ENCODE measurements around the gene GRHL1.

Gene GRHL1

DNA sequence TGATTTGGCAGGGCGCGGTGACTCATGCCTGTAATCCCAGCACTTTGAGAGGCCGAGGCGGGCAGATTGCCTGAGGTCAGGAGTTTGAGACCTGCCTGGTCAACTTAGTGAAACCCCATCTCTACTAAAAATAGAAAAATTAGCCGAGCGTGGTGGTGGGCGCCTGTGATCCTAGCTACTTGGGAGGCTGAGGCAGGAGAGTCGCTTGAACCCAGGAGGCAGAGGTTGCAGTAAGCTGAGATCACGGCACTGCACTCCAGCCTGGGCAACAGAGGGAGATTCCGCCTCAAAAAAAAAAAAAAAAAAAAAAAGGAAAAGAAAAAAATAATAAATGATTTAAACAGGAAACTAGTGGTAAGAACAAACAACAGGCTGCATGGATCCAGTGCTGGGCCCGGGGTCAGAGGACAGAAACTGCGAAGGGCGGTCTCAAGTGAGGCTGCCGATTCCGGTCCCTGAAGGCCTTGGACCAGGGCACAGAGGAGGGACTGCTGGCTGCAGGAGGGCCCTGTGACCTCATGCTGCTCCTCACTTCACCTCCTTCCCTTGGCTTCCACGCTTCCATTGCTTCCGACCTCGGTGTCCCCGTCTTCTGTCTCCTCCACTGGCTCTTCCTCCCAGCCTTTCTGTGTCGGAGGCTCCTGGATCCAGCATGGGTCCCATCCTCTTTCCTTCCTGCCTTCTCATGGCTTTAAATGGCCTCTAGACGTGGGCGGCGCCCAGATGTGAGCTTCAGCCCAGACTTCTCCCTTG, 2.1 kb upstream of the GRHL1 start:
- no peak for DNase-seq

DNA sequence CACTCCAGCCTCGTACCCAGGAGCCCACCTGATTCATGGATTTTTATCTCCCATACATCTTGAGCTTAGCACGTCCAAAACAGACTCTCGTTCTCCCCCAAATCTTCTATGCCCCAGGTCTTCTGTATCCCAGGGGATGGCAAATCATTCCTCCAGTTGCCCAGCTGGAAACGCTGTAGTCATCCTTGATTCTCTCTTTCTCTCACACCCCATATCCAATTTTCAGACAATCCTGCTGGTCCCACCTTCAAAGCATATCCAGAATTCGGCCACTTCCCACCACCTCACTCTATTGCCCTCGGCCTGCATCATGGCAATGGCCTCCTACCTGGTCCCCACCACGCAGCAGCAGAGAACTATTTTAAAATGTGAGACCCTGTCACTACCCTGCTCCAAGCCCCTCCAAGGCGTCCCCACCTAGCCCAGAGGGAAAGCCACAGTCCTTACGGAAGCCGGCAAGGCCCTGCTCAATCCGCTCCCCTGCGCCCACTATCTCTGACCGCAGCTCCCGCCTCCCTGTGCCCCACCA, 1.4 kb upstream of the GRHL1 start:
- no peak for DNase-seq

DNA sequence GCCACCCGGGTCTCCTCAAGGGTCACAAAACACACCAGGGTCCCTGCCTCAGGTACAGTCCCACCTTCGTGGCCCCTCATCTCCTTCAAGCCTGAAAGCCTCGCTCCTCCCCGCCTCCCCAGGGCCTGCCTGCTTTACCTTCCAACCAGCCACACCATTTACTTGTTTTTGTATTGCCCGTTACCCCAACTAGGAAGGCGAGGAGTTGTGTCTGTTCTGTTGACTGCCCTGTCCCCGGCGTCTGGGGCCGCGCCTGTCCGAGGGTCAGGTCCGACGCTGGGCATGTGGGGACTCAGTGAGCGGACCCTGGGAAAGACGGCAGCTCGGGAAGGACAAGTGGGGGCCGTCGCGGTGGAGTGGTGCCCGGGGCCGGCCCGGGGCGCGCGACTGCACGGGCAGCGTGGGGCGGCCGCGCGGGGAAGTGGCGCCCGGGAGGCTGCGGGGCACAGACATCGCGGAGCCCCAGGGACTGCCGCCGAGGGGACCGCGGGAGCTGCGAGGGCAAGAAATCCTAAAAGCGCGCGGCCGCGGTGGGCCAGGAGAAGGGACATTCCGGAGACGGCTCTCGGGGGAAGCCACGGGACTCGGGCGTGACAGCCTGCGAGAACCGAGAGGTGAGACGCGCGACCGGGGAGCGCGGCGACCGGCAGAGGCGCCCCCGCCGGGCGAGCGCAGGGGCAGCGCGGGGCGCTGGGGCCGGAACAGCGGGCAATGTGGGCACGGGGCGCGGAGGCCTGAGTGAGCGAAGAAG, 797 bp upstream of the GRHL1 start:
- DNase-seq: no peak

DNA sequence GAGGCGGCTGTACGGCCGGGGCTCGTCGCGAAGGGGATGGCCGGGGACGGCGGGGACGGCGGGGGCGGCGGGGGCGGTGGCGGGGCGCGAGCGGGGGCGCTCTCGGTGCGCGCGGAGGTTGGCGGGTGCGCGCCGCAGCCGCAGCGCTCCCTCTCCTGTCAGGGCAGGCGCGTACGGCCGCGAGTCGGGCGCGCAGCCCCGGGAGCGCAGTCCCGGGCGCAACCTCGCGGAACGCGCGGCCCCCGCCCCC, 296 bp upstream of the GRHL1 start:
- no peak for DNase-seq

DNA sequence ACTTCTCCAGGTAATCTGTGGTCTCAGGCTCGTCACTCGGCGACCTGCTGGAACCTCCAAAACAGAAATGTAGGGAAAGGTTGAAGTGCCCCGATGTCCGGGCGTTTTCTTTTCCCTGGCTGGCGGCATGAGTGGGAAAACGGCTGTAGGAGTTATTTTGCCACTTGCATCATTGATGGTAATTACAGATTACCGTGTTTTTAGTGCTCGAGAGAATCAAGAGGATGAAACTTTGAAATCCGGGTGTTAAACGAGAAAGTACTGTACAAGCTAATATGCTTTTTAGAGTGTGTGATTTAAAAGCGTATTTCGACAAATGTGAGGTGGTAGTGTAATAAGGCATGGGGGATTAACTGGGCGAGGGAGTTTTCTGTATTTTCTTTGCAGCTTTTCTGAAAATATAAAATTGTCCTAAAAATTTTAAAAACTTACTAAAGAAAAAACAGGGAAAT, 819 bp downstream of the GRHL1 start:
- no peak for DNase-seq

DNA sequence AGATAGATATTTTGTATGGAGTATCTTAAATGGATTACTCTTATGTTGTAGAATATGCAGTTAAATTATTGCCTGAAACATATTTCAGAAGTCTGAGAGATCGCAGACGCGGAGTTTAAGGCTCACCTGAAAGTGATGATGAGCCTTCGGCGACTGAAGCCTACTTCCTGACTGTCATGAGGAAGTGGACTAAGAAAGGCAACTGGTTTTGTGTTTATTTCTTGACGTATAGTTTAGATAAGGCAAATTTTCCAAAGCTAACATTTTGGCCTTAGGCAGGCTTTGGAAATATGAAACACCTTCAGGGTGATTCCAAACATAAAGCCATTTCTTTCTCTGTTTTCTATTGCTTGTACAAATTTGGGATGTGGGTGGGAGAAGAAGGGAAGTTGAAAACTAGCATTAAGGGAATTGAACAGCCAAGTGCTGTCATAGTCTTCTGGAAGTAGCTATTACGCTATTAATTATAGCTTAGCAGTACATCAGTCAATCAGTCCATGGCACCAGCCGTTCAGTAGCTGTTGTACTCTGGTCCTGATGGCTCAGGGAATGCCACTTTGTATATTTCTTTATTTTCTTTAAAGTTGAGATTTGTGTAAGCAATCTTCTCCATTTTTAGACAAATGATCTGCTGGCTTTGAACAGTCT, 1.5 kb downstream of the GRHL1 start:
- no peak for DNase-seq

DNA sequence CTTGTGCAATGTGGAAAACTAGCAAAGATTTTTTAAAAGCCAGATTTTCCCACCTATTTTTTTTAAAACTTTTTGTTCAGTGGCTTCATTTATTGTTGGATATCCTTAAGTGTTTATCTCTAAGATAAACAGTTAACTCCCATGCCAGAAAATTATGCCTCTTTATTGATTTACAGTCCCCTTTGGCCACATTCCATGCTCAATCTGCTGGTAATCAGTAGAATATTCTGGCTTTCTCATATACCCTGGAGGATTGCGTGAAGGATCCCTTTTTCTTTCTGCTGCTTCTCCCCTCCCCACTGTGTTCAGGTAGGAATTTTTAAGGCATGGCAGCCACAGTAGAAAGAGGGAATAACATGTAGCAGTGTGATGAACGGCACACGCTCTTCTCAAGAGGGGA, 2.6 kb downstream of the GRHL1 start:
- DNase-seq: no peak

DNA sequence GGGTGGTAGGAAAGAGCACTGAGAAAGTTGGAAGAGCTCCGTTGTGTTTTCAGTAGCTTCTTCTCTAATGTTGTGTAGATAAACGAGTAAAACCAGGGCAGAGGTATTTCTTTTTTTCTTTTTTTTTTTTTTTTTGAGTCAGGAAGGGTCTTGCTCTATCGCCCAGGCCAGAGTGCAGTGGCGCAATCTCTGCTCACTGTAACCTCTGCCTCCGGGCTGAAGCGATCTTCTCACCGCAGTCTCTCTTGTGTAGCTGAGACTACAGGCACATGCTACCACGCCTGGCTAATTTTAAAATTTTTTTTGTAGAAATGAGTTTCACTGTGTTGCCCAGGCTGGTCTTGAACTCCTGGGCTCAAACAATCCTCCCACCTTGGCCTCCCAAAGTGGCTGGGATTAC, 6.6 kb downstream of the GRHL1 start:
- DNase-seq: no peak

DNA sequence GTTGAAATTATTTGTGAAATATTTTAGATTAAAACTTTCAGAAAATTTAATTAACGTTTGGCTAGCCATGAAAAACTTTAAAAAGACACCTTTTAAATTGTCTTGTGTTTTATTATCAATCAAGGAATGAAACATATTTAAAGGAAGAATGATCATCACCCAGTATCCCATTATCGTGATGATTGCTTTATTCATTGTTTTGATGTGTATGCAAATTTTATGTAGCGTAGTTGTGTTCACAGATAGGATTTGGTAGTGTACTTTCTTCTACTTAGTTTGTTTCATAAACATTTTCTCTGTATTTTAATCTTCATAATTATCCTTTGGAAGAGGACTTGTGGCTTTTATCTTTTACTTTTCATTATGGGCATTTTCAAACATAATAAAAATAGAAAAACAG, 7.8 kb downstream of the GRHL1 start:
- no peak for DNase-seq

DNA sequence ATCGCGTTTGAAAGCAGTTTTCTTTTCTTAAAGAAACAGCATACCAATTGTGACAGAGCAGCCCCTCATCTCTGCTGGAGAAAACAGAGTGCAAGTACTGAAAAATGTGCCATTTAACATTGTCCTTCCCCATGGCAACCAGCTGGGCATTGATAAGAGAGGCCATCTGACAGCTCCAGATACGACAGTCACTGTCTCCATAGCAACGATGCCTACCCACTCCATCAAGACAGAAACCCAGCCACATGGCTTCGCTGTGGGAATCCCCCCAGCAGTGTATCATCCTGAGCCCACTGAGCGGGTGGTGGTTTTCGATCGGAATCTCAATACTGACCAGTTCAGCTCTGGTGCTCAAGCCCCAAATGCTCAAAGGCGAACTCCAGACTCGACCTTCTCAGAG, 9.5 kb downstream of the GRHL1 start:
- DNase-seq: no peak

DNA sequence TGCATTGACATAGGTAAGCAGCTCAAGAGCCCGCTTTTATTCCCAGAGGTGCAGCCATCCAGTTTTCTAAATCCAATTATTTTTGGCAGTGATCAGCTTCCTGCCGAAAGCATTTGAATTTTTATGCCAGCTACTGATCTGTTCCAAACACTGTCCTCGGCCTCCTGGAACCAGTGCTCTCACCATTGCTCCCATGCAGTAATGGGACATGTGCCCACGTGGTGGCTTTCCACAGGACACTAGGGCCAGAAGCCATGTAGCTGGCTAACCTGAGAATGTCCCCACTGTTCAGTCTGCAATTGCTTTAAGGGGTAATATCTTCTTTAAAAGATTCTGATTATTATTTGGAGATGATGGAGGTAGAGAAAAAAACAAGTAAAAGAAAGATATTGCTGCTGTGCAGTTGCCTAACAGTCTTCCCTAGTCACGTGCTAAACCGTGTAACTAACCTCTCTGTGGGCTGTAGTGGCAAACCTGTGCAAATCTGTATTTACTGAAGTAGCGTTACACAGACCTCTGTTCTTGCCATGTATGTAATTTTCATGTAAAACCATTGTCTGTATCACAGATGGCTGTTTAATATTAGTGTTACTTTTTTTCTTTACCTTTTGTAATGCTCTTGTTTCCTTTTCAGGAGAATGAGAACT, 13.0 kb downstream of the GRHL1 start:
- DNase-seq: no peak

DNA sequence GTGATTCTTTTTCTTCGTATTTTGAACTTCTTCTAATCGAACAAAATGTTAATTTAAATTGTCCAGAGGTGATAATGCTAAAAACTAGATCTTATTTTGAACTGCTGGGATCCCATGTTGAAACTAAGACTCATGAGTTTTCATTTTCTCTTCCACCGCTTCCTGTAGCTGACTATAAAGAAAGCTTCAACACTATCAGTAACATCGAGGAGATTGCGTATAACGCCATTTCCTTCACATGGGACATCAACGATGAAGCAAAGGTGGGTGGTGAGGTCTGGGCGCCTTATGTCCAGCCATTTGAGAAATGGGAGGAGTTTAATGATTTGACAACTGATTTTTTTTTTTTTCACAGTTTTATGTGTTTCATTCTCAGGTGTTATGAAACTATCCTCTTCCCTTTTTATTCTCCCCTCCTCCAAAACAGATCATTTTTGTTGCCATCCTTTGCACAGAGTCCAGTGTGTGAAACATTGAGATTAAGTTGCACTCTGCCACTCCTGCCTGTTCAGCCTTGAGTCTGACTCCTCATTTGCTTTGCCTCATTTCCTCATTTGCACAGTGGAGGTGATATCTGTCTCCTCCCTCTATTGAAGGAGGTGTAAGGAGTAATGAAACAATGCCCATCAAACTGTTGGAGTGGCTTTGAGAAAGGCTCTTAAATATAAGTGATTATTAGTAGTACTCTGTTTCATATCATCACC, 13.8 kb downstream of the GRHL1 start:
- peak; percentile 32 for DNase-seq

DNA sequence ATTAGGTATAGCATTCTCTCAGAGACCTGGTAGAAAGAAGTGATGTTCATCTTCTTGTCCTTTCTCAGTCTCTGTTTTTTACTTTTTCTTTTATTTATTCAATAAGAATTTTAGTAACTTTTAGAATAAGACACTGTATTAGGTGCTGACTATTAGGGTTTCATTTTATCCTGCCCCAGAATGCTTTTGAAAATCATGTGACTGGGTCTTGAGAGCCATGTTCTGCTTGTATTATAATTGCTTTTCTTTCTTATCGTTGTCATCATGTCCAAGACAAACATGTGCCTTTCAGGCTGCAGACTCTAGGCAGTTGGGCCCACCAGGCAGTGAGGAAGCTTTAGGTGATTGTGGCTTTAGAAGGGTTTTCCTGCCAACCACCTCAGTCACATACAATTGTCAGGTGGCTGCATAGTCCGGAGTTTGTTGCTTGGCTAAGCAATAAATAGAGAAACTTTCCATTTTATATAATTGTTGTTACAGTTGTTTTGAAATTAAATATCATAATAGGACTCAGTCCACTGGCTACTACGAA, 15.1 kb downstream of the GRHL1 start:
- DNase-seq: no peak

DNA sequence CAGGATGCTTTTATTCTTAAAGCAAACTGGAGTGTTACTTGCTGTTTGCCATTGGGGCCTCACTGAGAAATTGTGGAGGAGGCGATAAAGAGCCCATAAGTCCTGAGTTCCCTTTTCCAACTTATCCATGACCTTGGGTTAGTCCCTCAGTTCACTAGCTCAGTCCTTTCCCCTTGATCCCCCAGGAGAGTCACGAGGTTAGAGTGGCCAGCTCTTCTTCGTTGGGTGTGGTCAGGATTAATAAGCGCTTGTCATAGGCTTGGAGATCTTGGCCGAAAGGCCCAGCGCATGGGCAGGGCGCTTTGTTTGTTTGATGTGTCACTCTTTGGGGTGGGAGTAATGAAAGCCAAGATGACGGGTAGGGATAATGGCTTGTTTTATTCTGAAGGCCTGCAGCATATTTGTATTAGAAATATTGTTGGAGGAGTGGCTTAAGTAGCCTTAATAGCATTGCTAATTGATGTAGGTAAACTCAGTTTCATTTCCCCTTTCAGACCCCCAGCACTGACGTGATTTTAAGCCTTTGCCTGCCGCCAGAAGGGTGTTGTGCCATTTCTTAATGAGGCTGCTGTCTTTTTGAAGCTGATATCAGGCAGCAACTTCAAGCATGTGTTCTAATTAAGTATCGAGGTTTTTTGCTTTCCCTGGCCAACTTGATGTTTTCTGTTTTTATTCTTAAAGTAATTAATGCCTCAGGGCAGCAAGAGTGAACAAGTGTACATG, 15.7 kb downstream of the GRHL1 start:
- no peak for DNase-seq

DNA sequence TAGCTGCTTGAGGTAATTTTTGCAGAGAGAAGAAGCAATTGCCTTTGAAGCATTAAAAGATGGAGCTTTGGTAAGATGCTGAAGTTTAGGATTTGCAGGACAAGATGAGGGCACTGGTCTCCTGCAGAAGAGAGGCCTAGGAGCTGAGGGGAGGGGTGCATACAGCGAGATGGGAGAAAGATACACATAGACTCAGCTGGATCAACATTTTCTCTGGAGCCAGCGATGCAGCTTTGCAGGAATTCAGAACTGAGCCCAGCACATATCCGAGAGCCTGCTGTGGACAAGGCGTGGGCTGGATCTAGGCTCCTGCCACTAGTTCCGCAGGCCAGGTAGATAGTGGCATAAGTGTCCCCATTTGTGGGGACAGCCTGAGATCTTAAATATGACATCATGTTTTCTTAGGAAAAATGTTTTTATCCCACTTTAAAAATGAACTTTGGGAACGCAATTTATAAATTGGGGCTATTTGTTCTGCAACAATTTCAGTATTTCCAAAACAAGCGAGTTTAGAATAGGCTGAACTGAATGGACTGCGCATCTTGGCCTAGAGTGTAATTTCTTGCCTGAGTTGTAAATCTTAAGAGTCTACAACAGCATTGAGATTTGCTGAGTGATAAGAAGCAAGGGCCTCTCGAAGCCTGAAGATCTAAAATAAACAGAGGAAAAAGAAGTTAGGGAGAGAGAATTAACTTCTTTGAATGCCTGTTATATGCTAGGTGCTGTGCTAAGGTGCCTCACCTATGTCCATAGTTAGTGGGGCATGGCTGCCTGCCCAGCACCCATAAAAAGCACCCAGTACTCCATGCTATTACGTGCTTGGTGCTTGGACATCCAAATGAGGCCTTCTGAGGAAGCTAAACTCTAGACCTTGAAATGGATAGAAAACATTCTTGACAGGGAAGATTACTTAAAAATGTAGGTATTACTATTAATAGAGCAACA, 17.3 kb downstream of the GRHL1 start:
- DNase-seq: no peak

DNA sequence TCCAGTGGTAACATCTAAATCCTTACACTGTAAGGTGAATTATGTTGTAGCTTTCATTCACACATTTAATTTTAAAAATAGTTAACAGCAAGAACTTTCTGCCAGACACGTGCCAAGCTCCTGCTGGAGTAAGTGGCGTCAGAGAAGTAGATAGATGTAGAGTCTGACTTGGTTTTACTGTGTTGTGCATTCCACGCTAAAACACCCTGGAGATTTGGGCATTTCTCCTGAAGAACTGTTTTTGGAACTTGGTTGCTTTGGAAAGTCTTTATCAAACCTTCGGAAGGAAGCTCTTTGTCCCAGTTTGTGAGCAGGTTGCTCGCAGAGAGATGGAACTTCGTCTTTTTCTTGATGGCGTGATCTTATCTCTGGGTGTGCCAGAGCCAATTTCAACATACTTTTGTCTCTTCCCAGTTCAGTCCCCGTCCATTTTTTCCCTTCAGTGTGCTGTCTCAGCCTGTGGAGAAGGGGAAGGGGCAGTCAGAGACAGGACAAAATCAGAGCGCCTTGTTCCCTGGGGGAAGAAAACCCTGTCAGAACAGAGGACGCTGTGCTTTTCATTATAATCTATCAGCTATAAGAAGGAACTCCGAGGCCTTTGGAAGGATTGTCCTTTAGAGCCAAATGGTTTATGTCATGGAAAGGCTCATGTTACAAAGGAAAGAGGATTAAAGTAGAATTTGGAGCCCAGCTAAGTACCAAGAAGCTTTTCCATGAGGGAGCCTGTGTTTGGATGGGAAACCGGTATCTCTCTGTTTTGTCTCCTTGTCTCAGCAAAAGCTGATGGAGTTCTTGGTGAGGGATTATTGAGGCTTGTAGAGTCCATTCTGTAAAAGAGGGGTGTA, 18.9 kb downstream of the GRHL1 start:
- no peak for DNase-seq

DNA sequence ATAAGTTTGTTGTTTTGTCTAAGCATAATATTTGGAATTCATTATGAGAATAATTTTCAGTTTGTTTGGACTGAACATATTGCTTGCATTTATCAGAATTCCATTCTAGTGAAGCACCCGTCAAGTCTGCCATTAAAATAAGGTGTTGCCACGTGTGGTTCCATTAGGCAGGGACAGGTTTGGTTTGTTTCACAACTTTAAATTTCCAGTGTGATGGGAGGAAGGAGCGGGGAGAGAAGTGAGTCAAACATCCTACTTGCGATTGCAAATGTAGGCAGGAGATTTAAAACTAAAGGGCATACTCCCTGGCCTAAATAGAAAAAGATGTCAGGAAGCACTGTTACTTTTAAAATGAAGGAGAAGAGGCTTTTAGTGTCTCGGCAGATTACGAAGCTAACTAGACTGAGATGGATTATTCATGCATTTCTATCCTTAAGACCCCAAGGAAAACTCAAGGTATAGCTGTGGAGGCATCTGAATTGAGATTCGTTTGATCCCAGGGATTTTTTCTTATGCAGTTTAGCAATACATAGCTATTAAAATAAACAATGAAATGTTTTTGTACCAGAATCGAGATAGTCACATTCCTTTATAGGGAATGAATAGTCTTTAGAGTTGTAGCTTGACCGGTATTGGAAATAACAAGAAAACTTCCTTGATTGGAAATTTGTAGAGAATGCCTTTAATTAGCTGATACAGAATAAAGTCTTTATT, 19.8 kb downstream of the GRHL1 start:
- DNase-seq: no peak

DNA sequence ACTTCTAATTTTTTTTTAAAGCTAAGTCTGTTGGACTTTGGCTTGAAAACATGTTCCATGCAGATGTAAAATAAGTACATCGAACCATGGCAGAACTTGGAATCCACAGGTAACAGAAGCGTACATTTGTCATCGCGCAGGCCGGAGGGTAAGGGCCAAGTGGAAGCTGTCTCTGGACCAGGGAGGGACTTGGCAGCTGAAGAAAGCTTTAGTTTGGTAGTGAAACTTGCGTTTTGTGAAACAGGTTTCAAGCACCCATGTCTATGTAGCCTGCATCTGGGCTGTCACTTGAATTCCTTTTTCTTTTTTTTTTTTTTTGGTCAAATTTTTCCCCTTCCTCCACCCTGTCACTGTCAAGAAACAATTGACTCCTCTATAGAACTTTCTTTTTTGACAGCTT, 20.4 kb downstream of the GRHL1 start:
- DNase-seq: no peak
